A549 (cell line): ENCODE results near the gene DEFB110. TPM values are rescaled to one million over a fixed set of nuclear protein-coding genes. Genes with fewer than 3 reads are reported as not detected.

ENCODE experiments used
- ATAC-seq, 2 experiments: fragments of 200-7000 bp in 1 of 2; fragments of >200 bp in 1 of 2; cut with Nextera tagmentation in 1 of 2; cut with Tn5 transposase in 1 of 2; 3 replicates each; pipeline versions ENCODE4 v1.8.0 to v1.9.1; 2018 to 2020; ENCODE audit warnings: mild to moderate bottlenecking in 1 of 2, moderate library complexity in 1 of 2
- CTCF ChIA-PET: fragments of 300-600 bp; sonication (Branson Sonifier 250); formaldehyde crosslinking; extraction: SDS; loops from one replicate; lab custom pipeline; 2021; ENCODE audit warnings: antibody characterized with exemption, inconsistent platforms; lab: Yijun Ruan, JAX
- POLR2A ChIA-PET: fragments of 350-600 bp; formaldehyde crosslinking; extraction: SDS; loops from one replicate; lab custom pipeline; 2021; ENCODE audit warnings: antibody characterized with exemption, inconsistent platforms; lab: Yijun Ruan, JAX
- DNase-seq, 2 experiments: peaks; one replicate each; pipeline versions ENCODE4 v3.0.0 to v3.0.0-alpha.2; 2011 to 2016; ENCODE audit warnings: low read depth in 1 of 2, low spot score in 1 of 2
- FAIRE-seq: peaks from 2 replicates; lab custom pipeline; 2011; peaks lifted over from hg19 to GRCh38; lab: Jason Lieb, UNC
- H3K27ac ChIP-seq, 2 experiments: fragments of >200 bp; sonication (Bioruptor Twin); formaldehyde crosslinking; 3 replicates each; pipeline ENCODE4 v1.5.1; 2016 to 2017
- H3K4me1 ChIP-seq: fragments of >200 bp; sonication (Bioruptor Twin); formaldehyde crosslinking; 3 replicates; pipeline ENCODE4 v1.6.1; 2016
- H3K4me2 ChIP-seq: fragments of >200 bp; sonication (Bioruptor Twin); formaldehyde crosslinking; 3 replicates; pipeline ENCODE4 v1.6.1; 2016
- H3K4me3 ChIP-seq: fragments of >200 bp; sonication (Bioruptor Twin); formaldehyde crosslinking; 3 replicates; pipeline ENCODE4 v1.5.1; 2016
- H3K9me3 ChIP-seq: fragments of >200 bp; sonication (Bioruptor Twin); formaldehyde crosslinking; 3 replicates; pipeline ENCODE4 v1.6.1; 2016
- BHLHE40 ChIP-seq: IDR thresholded peaks from 2 replicates; pipeline ENCODE4 v1.6.1; 2012; ENCODE audit warnings: low read depth, low read length, inconsistent platforms
- CHD2 ChIP-seq: fragments of 150-350 bp; IDR thresholded peaks from 2 replicates; pipeline ENCODE4 v1.6.1; 2014; ENCODE audit warnings: low read length; ENCODE audit not compliant: partially characterized antibody
- EHF ChIP-seq: fragments of 250-450 bp; sonication (Bioruptor Pico); IDR thresholded peaks from 2 replicates; pipeline ENCODE4 v1.5.0; 2020; ENCODE audit warnings: mild to moderate bottlenecking
- EHMT2 ChIP-seq: fragments of 200-600 bp; sonication (generic); IDR thresholded peaks from 2 replicates; pipeline ENCODE4 v1.6.1; 2016; ENCODE audit warnings: antibody characterized with exemption, low read depth, mild to moderate bottlenecking, moderate library complexity
- FOSB ChIP-seq: fragments of 250-450 bp; sonication (Bioruptor Pico); IDR thresholded peaks from 2 replicates; pipeline ENCODE4 v1.5.0; 2020; ENCODE audit warnings: mild to moderate bottlenecking, moderate library complexity
- FOSL2 ChIP-seq, 2 experiments: fragments of 450-650 bp in 1 of 2; fragments of >200 bp in 1 of 2; sonication (Bioruptor Twin) in 1 of 2; formaldehyde crosslinking; IDR thresholded peaks; 2 replicates each; pipeline versions ENCODE4 v1.5.0 to v1.6.1; 2016 to 2020; ENCODE audit warnings: mild to moderate bottlenecking in 1 of 2, moderate library complexity in 1 of 2
- FOXS1 ChIP-seq: fragments of 250-450 bp; sonication (Bioruptor Pico); IDR thresholded peaks from 2 replicates; pipeline ENCODE4 v1.5.0; 2020; ENCODE audit warnings: mild to moderate bottlenecking, moderate library complexity
- HDAC2 ChIP-seq: fragments of 200-600 bp; sonication (generic); IDR thresholded peaks from 2 replicates; pipeline ENCODE4 v1.6.1; 2016
- HOXB13 ChIP-seq: fragments of 250-450 bp; sonication (Bioruptor Pico); IDR thresholded peaks from 2 replicates; pipeline ENCODE4 v1.5.0; 2020; ENCODE audit warnings: low read depth, mild to moderate bottlenecking, moderate library complexity
- JUNB ChIP-seq: fragments of >200 bp; sonication (Bioruptor Twin); formaldehyde crosslinking; IDR thresholded peaks from 2 replicates; pipeline ENCODE4 v1.6.1; 2016
- KDM5A ChIP-seq: fragments of 200-600 bp; sonication (generic); IDR thresholded peaks from 2 replicates; pipeline ENCODE4 v1.6.1; 2016; ENCODE audit warnings: antibody characterized with exemption, mild to moderate bottlenecking
- MAZ ChIP-seq: fragments of 150-350 bp; IDR thresholded peaks from 2 replicates; pipeline ENCODE4 v1.6.1; 2014; ENCODE audit warnings: antibody characterized with exemption, low read depth, low read length, borderline replicate concordance
- NFE2L2 ChIP-seq: fragments of 150-350 bp; conservative IDR thresholded peaks from 2 replicates; pipeline ENCODE4 v1.6.1; 2014; ENCODE audit warnings: low read length
- NPAS2 ChIP-seq: fragments of 250-450 bp; sonication (Bioruptor Pico); IDR thresholded peaks from 2 replicates; pipeline ENCODE4 v1.8.0; 2022; ENCODE audit warnings: mild to moderate bottlenecking, moderate library complexity, borderline replicate concordance
- NR3C1 ChIP-seq: fragments of >200 bp; sonication (Bioruptor Twin); formaldehyde crosslinking; IDR thresholded peaks from 3 replicates; pipeline ENCODE4 v1.6.1; 2017
- PHF8 ChIP-seq: fragments of 200-600 bp; sonication (generic); IDR thresholded peaks from 2 replicates; pipeline ENCODE4 v1.6.1; 2016; ENCODE audit warnings: low read depth, mild to moderate bottlenecking, antibody characterized with exemption, moderate library complexity, borderline replicate concordance
- RCOR1 ChIP-seq: fragments of 150-350 bp; IDR thresholded peaks from 2 replicates; pipeline ENCODE4 v1.6.1; 2014; ENCODE audit warnings: antibody characterized with exemption, low read length, low read depth
- SMC3 ChIP-seq: fragments of >200 bp; sonication (Bioruptor Twin); formaldehyde crosslinking; IDR thresholded peaks from 3 replicates; pipeline ENCODE4 v1.6.1; 2018; ENCODE audit warnings: inconsistent platforms
- SREBF2 ChIP-seq: fragments of 450-650 bp; IDR thresholded peaks from 2 replicates; pipeline ENCODE4 v1.6.1; 2014; ENCODE audit warnings: mild to moderate bottlenecking, moderate library complexity
- TFCP2L1 ChIP-seq: fragments of 250-450 bp; sonication (Bioruptor Pico); IDR thresholded peaks from 2 replicates; pipeline ENCODE4 v1.5.0; 2021; ENCODE audit warnings: mild to moderate bottlenecking
- TP53 ChIP-seq: fragments of 250-450 bp; sonication (Bioruptor Pico); IDR thresholded peaks from 2 replicates; pipeline ENCODE4 v1.5.0; 2021; ENCODE audit warnings: mild to moderate bottlenecking, moderate library complexity
- ZNF302 ChIP-seq: fragments of 250-450 bp; sonication (Bioruptor Pico); IDR thresholded peaks from 2 replicates; pipeline ENCODE4 v1.9.0; 2021; ENCODE audit warnings: inconsistent platforms, mild to moderate bottlenecking, moderate library complexity
- WGBS: methylation state at CpG from one replicate; pipeline ENCODE4 v1.1.6; 2017; ENCODE audit errors: missing lambda C conversion rate; 5-methylcytosine and 5-hydroxymethylcytosine counted together
- polyA plus RNA-seq, 4 experiments: library from polyadenylated mRNA; depleted of rRNA in 3 of 4; stranded (reverse); fragments of >200 nt; fragmentation: RNase III in 1 of 4; extraction: RNeasy Plus Mini Kit Qiagen cat#74134 plus additional on column Dnase treatment in 1 of 4; gene quantifications; 2 replicates in 3 of 4; 3 replicates in 1 of 4; pipeline ENCODE4 v1.2.3, GENCODE V29; 2011 to 2017
- TF ChIP-seq, protein P1 (sequence below): fragments of 250-450 bp; sonication (Bioruptor Pico); IDR thresholded peaks from 2 replicates; pipeline ENCODE4 v1.5.0; 2021; ENCODE audit warnings: mild to moderate bottlenecking, moderate library complexity, borderline replicate concordance
- TF ChIP-seq, protein P2 (sequence below): fragments of 150-350 bp; IDR thresholded peaks from 2 replicates; pipeline ENCODE4 v1.6.1; 2014; ENCODE audit warnings: low read depth, mild to moderate bottlenecking, low read length
- TF ChIP-seq, protein P3 (sequence below): fragments of 450-650 bp; IDR thresholded peaks from 2 replicates; pipeline ENCODE4 v1.6.1; 2014; ENCODE audit warnings: antibody characterized with exemption
- TF ChIP-seq, protein P4 (sequence below): fragments of 200-600 bp; sonication (generic); IDR thresholded peaks from 2 replicates; pipeline ENCODE4 v1.6.1; 2016; ENCODE audit warnings: antibody characterized with exemption, mild to moderate bottlenecking, moderate library complexity
- TF ChIP-seq, protein P5 (sequence below): fragments of >200 bp; sonication (Bioruptor Twin); formaldehyde crosslinking; IDR thresholded peaks from 2 replicates; pipeline ENCODE4 v1.6.1; 2016
- TF ChIP-seq, protein P6 (sequence below): fragments of 250-450 bp; sonication (Bioruptor Pico); IDR thresholded peaks from 2 replicates; pipeline ENCODE4 v1.5.0; 2020; ENCODE audit warnings: low read depth, mild to moderate bottlenecking, moderate library complexity

DEFB110 gene
- polyA plus RNA-seq, 2 of the 4 experiments (the other 2 are of a cell fraction), result not detected

DNA sequence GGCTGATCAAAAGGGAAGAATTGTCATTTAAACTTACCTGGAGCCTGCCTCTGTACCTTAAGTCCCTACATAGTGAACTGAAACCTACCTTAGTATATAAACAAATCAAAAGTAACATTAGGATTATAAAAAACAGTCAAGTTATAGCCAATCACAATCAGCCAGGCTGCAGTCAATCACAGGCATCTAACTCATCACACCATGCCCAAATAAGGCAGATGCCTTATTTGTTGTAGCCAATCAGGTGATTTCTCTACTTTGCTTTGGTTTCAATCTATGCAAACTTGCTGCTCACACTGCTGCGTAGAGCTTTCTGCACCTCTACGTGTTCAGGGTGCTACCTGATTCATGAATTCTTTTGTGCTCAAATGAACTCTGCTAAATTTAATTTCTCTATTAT, 34.0 kb downstream of the DEFB110 start:
- no peak for ATAC-seq
- POLR2A ChIA-PET, result no interaction called here

DNA sequence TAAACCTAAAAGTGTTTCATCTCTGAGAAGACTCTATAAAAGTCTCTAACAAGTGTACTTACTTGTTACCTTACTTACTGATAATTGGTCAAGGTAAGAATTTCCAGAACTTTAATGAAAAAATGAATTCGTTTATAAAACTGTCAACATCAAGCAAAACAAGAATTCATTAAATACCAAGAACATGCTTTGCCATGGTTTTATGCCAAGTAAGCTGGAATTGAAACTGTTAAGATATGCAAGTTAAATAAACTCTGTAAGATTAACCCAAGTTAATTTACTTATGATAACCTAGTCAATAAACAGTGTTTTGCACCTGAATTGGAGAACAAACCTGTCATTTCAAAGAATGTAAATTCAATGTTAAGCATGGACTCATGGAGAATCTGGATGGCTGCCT, 35.2 kb downstream of the DEFB110 start:
- CTCF ChIA-PET, result no interaction called here
- no peak overlapping the region for H3K4me2 ChIP-seq
- no peak for DNase-seq
- TF ChIP-seq SREBF2, result no peak
- TF ChIP-seq NR3C1, result no peak
- TF ChIP-seq TFCP2L1 (CRISPR knock-in tag), result no peak
- no peak for TF ChIP-seq RCOR1
- no peak for TF ChIP-seq MAZ
- TF ChIP-seq JUNB, result no peak
- TF ChIP-seq, protein P1, sequence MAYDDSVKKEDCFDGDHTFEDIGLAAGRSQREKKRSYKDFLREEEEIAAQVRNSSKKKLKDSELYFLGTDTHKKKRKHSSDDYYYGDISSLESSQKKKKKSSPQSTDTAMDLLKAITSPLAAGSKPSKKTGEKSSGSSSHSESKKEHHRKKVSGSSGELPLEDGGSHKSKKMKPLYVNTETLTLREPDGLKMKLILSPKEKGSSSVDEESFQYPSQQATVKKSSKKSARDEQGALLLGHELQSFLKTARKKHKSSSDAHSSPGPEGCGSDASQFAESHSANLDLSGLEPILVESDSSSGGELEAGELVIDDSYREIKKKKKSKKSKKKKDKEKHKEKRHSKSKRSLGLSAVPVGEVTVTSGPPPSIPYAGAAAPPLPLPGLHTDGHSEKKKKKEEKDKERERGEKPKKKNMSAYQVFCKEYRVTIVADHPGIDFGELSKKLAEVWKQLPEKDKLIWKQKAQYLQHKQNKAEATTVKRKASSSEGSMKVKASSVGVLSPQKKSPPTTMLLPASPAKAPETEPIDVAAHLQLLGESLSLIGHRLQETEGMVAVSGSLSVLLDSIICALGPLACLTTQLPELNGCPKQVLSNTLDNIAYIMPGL (CRISPR knock-in tag), result no peak
- TF ChIP-seq CHD2, result no peak
- no peak for TF ChIP-seq FOSL2 (IDR thresholded peaks at IDR 0.05)
- no peak for TF ChIP-seq FOSL2 (CRISPR knock-in tag; IDR thresholded peaks at IDR 0.05)
- TF ChIP-seq BHLHE40, result no peak
- no peak for TF ChIP-seq SMC3
- TF ChIP-seq EHF (CRISPR knock-in tag), result no peak
- no peak for TF ChIP-seq PHF8
- TF ChIP-seq, protein P2, sequence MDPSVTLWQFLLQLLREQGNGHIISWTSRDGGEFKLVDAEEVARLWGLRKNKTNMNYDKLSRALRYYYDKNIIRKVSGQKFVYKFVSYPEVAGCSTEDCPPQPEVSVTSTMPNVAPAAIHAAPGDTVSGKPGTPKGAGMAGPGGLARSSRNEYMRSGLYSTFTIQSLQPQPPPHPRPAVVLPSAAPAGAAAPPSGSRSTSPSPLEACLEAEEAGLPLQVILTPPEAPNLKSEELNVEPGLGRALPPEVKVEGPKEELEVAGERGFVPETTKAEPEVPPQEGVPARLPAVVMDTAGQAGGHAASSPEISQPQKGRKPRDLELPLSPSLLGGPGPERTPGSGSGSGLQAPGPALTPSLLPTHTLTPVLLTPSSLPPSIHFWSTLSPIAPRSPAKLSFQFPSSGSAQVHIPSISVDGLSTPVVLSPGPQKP, result no peak
- TF ChIP-seq, all 56 proteins: peak for 0
- Histone ChIP-seq H3K4me3 (no peak overlapping the region), H3K27ac (no peak overlapping the region), H3K9me3 (no peaks in the 10 kb centered on the region), H3K4me1 (no peaks in the 10 kb centered on the region)
- FAIRE-seq (no peak), ATAC-seq (no peak)
- 0% methylated on average over 1 of the region's 1 CpG for WGBS
- POLR2A ChIA-PET, result no interaction called here

More for the DNA sequence above, 34.0 kb downstream of the DEFB110 start:
- DNase-seq (no peak), FAIRE-seq (no peak)
- H3K9me3 ChIP-seq, result no peaks in the 10 kb centered on the region
- 56% methylated on average over 2 of the region's 2 CpGs for WGBS
- no peaks in the 10 kb centered on the region for H3K4me1 ChIP-seq
- TF ChIP-seq NPAS2 (CRISPR knock-in tag), result no peak
- no peak for TF ChIP-seq FOXS1 (CRISPR knock-in tag)
- TF ChIP-seq, protein P3, sequence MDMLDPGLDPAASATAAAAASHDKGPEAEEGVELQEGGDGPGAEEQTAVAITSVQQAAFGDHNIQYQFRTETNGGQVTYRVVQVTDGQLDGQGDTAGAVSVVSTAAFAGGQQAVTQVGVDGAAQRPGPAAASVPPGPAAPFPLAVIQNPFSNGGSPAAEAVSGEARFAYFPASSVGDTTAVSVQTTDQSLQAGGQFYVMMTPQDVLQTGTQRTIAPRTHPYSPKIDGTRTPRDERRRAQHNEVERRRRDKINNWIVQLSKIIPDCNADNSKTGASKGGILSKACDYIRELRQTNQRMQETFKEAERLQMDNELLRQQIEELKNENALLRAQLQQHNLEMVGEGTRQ, result no peak
- no peak for TF ChIP-seq MAZ
- TF ChIP-seq TP53 (CRISPR knock-in tag), result no peak
- TF ChIP-seq FOSB (CRISPR knock-in tag), result no peak
- TF ChIP-seq EHMT2, result no peak
- no peak for TF ChIP-seq ZNF302
- TF ChIP-seq, protein P4, sequence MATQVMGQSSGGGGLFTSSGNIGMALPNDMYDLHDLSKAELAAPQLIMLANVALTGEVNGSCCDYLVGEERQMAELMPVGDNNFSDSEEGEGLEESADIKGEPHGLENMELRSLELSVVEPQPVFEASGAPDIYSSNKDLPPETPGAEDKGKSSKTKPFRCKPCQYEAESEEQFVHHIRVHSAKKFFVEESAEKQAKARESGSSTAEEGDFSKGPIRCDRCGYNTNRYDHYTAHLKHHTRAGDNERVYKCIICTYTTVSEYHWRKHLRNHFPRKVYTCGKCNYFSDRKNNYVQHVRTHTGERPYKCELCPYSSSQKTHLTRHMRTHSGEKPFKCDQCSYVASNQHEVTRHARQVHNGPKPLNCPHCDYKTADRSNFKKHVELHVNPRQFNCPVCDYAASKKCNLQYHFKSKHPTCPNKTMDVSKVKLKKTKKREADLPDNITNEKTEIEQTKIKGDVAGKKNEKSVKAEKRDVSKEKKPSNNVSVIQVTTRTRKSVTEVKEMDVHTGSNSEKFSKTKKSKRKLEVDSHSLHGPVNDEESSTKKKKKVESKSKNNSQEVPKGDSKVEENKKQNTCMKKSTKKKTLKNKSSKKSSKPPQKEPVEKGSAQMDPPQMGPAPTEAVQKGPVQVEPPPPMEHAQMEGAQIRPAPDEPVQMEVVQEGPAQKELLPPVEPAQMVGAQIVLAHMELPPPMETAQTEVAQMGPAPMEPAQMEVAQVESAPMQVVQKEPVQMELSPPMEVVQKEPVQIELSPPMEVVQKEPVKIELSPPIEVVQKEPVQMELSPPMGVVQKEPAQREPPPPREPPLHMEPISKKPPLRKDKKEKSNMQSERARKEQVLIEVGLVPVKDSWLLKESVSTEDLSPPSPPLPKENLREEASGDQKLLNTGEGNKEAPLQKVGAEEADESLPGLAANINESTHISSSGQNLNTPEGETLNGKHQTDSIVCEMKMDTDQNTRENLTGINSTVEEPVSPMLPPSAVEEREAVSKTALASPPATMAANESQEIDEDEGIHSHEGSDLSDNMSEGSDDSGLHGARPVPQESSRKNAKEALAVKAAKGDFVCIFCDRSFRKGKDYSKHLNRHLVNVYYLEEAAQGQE, result no peak
- TF ChIP-seq, protein P2, result no peak
- no peak for TF ChIP-seq SMC3
- no peak for TF ChIP-seq JUNB
- no peak for TF ChIP-seq KDM5A
- TF ChIP-seq NFE2L2, result no peak
- TF ChIP-seq HDAC2, result no peak
- TF ChIP-seq HOXB13 (CRISPR knock-in tag), result no peak
- TF ChIP-seq, protein P5, sequence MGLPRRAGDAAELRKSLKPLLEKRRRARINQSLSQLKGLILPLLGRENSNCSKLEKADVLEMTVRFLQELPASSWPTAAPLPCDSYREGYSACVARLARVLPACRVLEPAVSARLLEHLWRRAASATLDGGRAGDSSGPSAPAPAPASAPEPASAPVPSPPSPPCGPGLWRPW, result no peak
- TF ChIP-seq, protein P6, sequence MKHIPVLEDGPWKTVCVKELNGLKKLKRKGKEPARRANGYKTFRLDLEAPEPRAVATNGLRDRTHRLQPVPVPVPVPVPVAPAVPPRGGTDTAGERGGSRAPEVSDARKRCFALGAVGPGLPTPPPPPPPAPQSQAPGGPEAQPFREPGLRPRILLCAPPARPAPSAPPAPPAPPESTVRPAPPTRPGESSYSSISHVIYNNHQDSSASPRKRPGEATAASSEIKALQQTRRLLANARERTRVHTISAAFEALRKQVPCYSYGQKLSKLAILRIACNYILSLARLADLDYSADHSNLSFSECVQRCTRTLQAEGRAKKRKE (CRISPR knock-in tag), result no peak
- no peak overlapping the region for H3K4me2 ChIP-seq
- no peak overlapping the region for H3K27ac ChIP-seq
- CTCF ChIA-PET, result interaction anchor here (0.6 kb wide), 1 partner anchor 63 kb away, joined by 3 read pairs; no protein-coding TSS in a partner anchor
- no peak overlapping the region for H3K4me3 ChIP-seq
